Heart left ventricle (tissue), 13 donors: ENCODE results near the gene UGT1A5.
"Not testable (repeated sequence)": the region's sequence is repeated elsewhere in the genome, so short reads cannot be mapped to it uniquely, and the experiment has no call there.

ENCODE experiments used
- CTCF ChIP-seq, 12 donors: fragments of 200-600 bp; sonication (generic) in 4 of 12; IDR thresholded peaks; one replicate each; pipeline versions ENCODE4 v1.5.0 to v1.8.0; 2018 to 2022; ENCODE audit warnings: antibody characterized with exemption in 12 of 12, mild to moderate bottlenecking in 5 of 12
- POLR2A ChIP-seq, 2 donors: fragments of 450-650 bp; IDR thresholded peaks; one replicate each; pipeline ENCODE4 v1.6.1; 2017; ENCODE audit warnings: antibody characterized with exemption in 2 of 2, mild to moderate bottlenecking in 2 of 2, moderate library complexity in 2 of 2
- donor health status: ischemic (EF 13 %, LVEDD 7.1; RV severe dilation, severe dysfunction).
- donor health status: DM: no; HTN: yes; CAD: no.
- donor health status: DM: no; HTN: no; CAD: no.
- donor health status: ischemic (EF 25% LVEDD 6.9; RV normal size, moderate dysfunction).
- donor health status: ischemic (EF 25% LVEDD 5.7; RV mildly dilated, moderate dysfunction).
- donor health status: ischemic (EF 35%, LVEDD 5.7; RV mildly dilated, moderate dysfunction).
- donor health status: nonischemic (EF 11% LVEDD 7.7; RV severe dilation, severe dysfunction).
- donor health status: DM: yes; HTN: yes; CAD: no.
- donor health status: PGD.
- donor health status: ischemic (EF 29% LVEDD 5.4; RV normal size, mild dysfunction).
- donor health status: nonischemic (EF 23%, LVEDD 6.1; RV moderate dilation, normal function).

- TF ChIP-seq CTCF, POLR2A (IDR thresholded peaks at IDR 0.05): not testable (repeated sequence)
These were observed 38.7 kb downstream of the UGT1A5 start for GRCh38 chr2:233751212-233752009.
